ENCODE data around the gene CRIP2.

- no peak for TF ChIP-seq CTCF (IDR thresholded peaks at IDR 0.05; ENCODE audit: insufficient read depth, low read depth, low read length)
- no peak for TF ChIP-seq EZH2 (IDR thresholded peaks at IDR 0.05; ENCODE audit: insufficient read depth, low read length)
Measured at GRCh38 chr14:105468621-105469241, 5.9 kb upstream of the CRIP2 start.
